ENCODE results near the gene BATF3. TPM values are rescaled to one million over a fixed set of nuclear protein-coding genes. Genes with fewer than 3 reads are reported as not detected.
"Not testable (repeated sequence)": the region's sequence is repeated elsewhere in the genome, so short reads cannot be mapped to it uniquely, and the experiment has no call there.

Gene BATF3
- total RNA-seq, 4 donors from 2014 or later: 1.2 to 1.6 (median 1.2) TPM

GRCh38 chr1:212664409-212665199 lies 35.0 kb downstream of the BATF3 start:
- WGBS, 2 donors: 67 to 73% methylated on average over 11 of the region's 11 CpGs
- H3K4me3 ChIP-seq (replicated peaks in 1 of 3): no peak overlapping the region
- H3K9me3 ChIP-seq: no peaks in the 10 kb centered on the region
- no peaks in the 10 kb centered on the region for H3K36me3 ChIP-seq
- no peaks in the 10 kb centered on the region for H3K27me3 ChIP-seq
- DNase-seq: no peak
- peaks cover 0 to 11% of the 10 kb centered on the region in 2 donors for H3K4me1 ChIP-seq
- H3K27ac ChIP-seq: no peak overlapping the region
- intact Hi-C loops (cut with DNase I): loop anchor here (10.0 kb wide), 1 partner anchor 120 kb away; no protein-coding TSS in a partner anchor
- no peak for TF ChIP-seq POLR2A (IDR thresholded peaks at IDR 0.05)
- TF ChIP-seq CTCF (IDR thresholded peaks at IDR 0.05): no peak

- H3K4me1 ChIP-seq; H3K36me3 ChIP-seq; intact Hi-C loops (cut with DNase I); H3K27ac ChIP-seq; H3K27me3 ChIP-seq; H3K4me3 ChIP-seq (replicated peaks in 1 of 3); DNase-seq; H3K9me3 ChIP-seq: not testable (repeated sequence)
- 50 to 58% methylated on average over 6 to 7 of the region's 7 CpGs for WGBS, 2 donors
Observed at GRCh38 chr1:212658250-212658649, 41.4 kb downstream of the BATF3 start.

GRCh38 chr1:212656730-212657129 lies 42.9 kb downstream of the BATF3 start:
- H3K4me3 ChIP-seq (replicated peaks in 1 of 3): no peak overlapping the region
- no peaks in the 10 kb centered on the region for H3K27me3 ChIP-seq
- no peaks in the 10 kb centered on the region for H3K9me3 ChIP-seq
- intact Hi-C loops (cut with DNase I): no loop called here
- 82 to 88% methylated on average over 5 of the region's 5 CpGs for WGBS, 2 donors
- no peak for DNase-seq
- no peak overlapping the region for H3K27ac ChIP-seq
- no peak for TF ChIP-seq POLR2A (IDR thresholded peaks at IDR 0.05)
- no peak for TF ChIP-seq CTCF (IDR thresholded peaks at IDR 0.05)
- H3K4me1 ChIP-seq: no peaks in the 10 kb centered on the region
- H3K36me3 ChIP-seq: no peaks in the 10 kb centered on the region

GRCh38 chr1:212655668-212656440 lies 43.8 kb downstream of the BATF3 start:
- H3K27ac ChIP-seq: no peak overlapping the region
- no peaks in the 10 kb centered on the region for H3K27me3 ChIP-seq
- no peaks in the 10 kb centered on the region for H3K9me3 ChIP-seq
- no peak for DNase-seq
- H3K4me3 ChIP-seq (replicated peaks in 1 of 3): no peak overlapping the region
- TF ChIP-seq POLR2A (IDR thresholded peaks at IDR 0.05): no peak
- TF ChIP-seq CTCF (IDR thresholded peaks at IDR 0.05): no peak
- H3K36me3 ChIP-seq: no peaks in the 10 kb centered on the region
- WGBS, 2 donors: 75 to 76% methylated on average over 6 of the region's 6 CpGs
- intact Hi-C loops (cut with DNase I): no loop called here
- H3K4me1 ChIP-seq: no peaks in the 10 kb centered on the region

GRCh38 chr1:212652609-212653008 lies 47.0 kb downstream of the BATF3 start:
- no peak overlapping the region for H3K4me3 ChIP-seq (replicated peaks in 1 of 3)
- H3K36me3 ChIP-seq: no peaks in the 10 kb centered on the region
- H3K27ac ChIP-seq: no peak overlapping the region
- 89 to 95% methylated on average over 1 of the region's 1 CpG for WGBS, 2 donors
- H3K27me3 ChIP-seq: no peaks in the 10 kb centered on the region
- H3K9me3 ChIP-seq: no peaks in the 10 kb centered on the region
- H3K4me1 ChIP-seq: peaks cover 4 to 5% of the 10 kb centered on the region in 2 donors
- TF ChIP-seq POLR2A (IDR thresholded peaks at IDR 0.05) (no peak), CTCF (IDR thresholded peaks at IDR 0.05) (no peak)
- intact Hi-C loops (cut with DNase I): no loop called here
- DNase-seq: no peak

Data from thyroid gland (tissue), 4 donors.